GM19351 (cell line): ENCODE results near the gene ATL1.
"Not testable (repeated sequence)": the region's sequence is repeated elsewhere in the genome, so short reads cannot be mapped to it uniquely, and the experiment has no call there.

ENCODE experiments used
- ATAC-seq: cut with Tn5 transposase; IDR thresholded peaks from one replicate; pipeline ENCODE4 v1.9.1; 2021; ENCODE audit warnings: mild to moderate bottlenecking, moderate library complexity; ENCODE audit not compliant: unreplicated experiment

ATL1 gene

GRCh38 chr14:50534416-50534815, 25.5 kb upstream of the ATL1 start:
- ATAC-seq, result no peak

DNA sequence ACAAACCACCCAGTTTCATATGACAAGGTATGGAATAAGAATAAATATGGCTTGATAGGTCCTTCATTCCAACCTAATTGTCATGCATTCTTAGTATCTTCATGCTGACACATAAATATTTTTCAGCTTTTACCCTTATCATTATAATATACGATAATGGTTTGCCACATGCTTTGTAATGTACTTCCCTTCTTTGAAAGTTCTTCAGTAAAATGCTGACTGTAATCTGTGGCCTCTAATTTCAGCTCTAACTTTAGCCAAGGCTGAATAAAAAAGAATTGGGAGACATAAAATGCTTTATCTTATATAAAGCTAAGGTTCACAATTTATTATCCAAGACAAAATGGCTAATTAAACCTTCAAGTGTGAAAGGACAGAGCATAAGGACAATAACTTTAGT, 24.9 kb upstream of the ATL1 start:
- no peak for ATAC-seq

- not testable (repeated sequence) for ATAC-seq
Observed at GRCh38 chr14:50538034-50538433, 21.9 kb upstream of the ATL1 start.

DNA sequence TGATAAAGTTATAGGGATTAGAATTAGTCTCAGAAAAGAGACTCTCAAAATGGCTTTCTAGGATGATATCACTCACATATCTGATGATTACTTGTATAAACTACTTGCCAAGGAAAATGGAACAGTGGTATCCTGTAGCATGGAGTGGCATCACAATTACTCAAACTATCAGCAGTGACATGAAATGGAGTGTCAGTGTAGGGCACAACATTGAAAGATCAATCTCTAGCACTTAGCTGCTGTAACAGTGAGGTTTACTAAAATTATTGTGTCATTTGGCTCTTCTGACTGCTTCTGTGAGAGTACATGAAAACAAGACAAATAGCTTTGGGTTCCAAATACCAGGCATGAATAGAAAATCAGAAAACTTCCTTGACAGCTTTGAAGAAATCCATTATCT, 20.9 kb upstream of the ATL1 start:
- ATAC-seq, result no peak

DNA sequence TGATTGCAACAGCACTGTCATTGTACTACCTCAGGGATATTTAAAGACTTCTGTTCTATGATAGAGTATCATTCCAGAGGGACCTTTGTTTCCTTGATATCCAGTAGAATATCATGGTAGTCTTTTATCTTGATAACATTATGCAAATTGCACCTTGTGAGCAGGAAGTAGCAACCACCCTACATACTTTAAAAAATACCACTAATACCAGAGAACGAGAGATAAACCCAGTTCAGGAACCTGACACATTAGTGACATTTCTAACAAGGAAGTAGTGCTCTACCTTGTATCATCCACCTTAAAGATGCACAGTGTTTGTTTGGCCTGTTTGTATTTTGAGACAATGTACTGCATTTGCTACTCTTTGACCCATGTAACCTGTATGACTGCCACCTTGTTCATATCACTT, 18.8 kb upstream of the ATL1 start:
- ATAC-seq, result no peak

- ATAC-seq, result peak; percentile 82
Observed at GRCh38 chr14:50542941-50543418, 17.0 kb upstream of the ATL1 start.

DNA sequence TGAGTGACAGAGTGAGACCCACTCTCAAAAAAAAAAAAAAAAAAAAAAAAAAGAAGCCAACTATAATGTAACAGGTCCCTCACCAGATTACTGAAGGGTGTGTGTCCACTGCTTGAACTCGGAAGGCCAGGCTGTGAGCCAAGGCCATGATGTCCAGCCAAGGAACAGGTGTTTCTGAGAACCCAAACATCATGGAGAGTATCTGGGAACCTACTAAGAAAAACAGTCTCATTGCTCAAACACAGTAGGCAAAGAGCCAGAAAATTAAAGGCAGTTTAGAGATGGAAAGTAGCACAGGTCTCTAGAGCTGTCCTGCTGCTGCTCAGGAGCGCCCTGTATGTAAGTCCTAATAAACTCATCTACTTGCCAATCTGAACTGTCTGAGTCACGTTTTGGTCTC, 15.0 kb upstream of the ATL1 start:
- no peak for ATAC-seq

DNA sequence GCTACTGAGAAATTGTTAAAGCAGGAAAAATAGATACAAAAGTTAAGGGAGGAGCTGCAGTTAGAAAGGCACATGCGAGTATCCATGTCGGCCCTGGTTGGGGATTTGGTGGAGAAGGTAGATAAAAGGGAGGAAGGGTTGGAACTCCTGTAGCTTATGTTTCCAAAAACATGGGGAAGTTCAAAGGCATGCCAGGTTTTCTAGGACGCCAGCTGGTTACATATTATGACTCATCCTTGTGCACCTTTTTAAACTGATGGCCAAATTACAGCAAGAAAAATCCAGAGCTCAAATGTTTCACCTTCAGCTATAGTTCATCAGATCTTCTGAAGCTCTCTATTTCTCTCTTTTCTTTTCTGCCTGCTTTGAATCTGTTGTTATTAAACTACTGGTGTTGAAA, 14.3 kb upstream of the ATL1 start:
- no peak for ATAC-seq

DNA sequence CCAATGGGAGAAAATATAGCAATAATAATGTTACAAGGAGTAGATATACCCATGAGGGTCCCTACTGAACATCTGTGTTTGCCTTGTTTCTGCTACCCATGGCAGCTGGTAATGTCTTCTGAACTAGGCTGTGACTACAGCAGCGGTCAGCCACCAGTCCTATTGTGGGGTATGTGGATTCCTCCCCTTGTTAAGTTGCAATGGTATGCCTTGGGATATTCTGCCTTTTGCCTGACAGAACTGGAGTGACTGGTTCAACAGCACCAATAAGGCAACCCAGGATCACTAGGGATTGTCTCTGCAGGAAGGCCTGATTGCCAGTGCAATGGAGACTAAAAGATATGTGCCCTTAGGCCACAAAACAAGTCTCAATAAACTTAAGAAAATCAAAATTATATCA, 9.7 kb upstream of the ATL1 start:
- no peak for ATAC-seq

- ATAC-seq, result no peak
Observed at GRCh38 chr14:50551877-50552276, 8.1 kb upstream of the ATL1 start.

GRCh38 chr14:50552796-50553195, 7.1 kb upstream of the ATL1 start:
- ATAC-seq, result not testable (repeated sequence)

DNA sequence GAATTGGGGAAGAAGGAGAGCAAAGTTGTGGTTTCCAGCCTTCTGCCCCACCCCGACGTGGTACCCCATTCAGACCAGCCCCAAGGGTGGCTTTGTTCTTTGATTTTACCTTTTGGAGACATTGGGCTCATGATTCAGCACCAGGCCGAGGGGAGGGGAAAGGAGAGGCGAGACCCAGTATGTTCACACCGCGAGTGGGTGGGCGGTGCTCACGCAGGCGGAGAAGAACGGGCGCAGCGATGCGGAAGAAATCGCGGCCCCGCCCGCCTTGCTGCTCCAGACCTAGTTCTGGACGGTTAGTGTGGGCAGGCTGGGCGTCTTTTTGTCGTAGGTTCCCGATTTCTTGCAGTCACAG, 963 bp downstream of the ATL1 start:
- ATAC-seq, result peak; percentile 18

GRCh38 chr14:50562841-50563240, 2.9 kb downstream of the ATL1 start:
- no peak for ATAC-seq

DNA sequence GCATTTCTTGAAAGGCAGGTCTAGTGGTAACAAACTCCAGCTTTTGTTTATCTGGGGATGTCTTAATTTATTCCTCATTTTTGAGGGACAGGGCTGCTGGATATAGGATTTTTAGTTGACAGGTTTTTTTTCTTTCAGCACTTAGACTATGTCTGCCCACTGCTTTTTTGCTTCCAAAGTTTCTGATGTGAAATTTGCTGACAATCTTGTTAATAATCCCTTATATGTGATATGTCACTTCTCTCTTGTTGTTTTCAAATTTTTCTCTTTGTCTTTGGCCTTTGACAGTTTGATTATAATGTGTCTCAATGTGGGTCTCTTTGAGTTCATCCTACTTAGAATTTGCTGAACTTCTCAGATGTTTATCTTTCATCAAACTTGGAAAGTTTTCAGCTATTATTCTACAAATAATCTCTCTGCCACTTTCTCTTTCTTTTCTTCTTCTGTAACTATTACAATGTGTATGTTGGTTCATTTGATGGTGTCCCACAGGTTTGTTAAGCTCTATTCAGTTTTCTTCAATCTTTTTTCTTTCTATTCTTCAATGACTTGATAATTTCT, 9.8 kb downstream of the ATL1 start:
- no peak for ATAC-seq

GRCh38 chr14:50573862-50574261, 13.9 kb downstream of the ATL1 start:
- no peak for ATAC-seq

- no peak for ATAC-seq
Observed at GRCh38 chr14:50575769-50576168, 15.8 kb downstream of the ATL1 start.

- ATAC-seq, result no peak
Observed at GRCh38 chr14:50577982-50578381, 18.0 kb downstream of the ATL1 start.

DNA sequence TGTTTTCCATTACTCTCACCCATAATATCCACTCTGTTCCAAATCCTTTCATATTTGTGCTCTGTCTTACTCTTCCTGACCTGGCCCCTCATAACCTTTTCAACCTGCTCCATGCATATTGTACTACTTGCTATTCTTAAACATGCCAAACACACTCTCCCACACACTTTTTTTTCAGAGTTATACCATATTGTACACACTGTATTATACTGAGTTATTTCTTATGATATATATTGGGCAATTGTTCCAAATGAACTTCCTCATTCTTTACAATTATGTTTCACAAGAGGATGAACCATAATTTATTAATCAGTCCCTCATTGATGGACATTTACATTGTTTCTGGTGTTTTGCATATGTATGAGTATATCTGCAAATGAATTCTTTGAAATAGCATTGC, 18.5 kb downstream of the ATL1 start:
- ATAC-seq, result no peak

DNA sequence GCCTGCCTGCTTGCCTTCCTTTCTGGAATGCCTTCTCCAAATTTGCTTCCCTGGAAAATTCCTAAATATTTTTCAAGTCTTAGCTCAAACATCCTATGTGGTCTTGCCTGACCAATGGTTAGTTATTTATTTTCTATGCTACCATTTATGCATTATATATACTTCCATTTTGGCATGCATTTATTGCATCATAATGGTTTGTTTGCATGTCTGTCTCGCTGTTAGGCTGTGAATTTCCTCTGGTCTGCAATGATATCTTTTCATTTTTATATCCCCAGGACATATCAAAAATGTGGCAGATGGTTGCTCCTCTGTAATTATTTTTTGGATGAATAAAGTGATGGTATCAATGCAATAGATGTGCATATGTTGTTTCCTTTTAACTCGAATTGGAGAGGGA, 30.5 kb downstream of the ATL1 start:
- no peak for ATAC-seq

DNA sequence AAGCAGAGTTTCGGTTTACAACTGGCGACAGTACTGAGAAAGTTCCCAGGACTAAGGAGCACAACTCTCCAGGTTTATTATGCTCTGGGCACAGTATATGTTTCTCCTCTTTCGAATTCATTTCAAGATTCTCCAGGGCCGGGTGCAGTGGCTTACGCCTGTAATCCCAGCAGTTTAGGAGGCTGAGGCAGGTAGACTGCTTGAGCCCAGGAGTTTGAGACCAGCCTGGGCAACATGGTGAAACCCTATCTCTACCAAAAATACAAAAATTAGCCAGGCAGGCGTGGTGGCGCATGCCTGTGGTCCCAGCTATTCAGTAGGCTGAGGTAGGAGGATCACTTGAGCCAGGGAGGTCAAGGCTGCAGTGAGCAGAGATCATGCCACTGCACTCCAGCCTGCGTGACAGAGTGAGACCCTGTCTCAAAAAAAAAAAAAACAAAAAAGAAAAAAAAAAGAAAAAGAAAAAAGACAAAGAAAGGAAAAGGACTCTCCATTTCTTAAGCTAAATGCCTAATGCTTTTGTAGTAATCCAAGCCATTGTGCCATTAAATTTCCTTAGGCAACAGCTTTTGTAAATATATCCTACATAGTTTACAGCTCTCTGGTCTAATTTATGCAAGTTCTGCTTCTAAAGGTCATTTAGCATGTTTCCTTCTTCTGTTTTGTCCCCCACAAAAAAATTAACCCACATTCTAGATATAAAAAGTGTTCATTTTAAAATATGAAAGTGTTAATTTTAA, 34.8 kb downstream of the ATL1 start:
- ATAC-seq, result no peak

DNA sequence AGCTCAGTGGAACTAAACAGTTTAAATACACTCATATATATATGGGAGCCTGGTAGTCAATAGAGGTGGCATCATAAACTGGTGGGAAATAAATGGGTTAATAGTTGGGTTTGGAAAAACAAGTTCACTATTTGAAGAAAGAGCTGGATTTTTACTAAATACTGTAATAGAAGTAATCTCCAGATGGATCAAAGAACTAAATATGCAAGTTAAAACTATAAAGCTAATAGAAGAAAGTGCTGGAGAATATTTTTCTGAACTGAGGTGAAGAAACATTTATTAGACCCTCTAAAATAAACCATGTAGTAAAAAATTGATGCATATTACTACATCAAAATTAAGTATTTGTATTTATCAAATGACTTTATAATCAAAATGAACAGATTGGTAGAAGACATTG, 38.8 kb downstream of the ATL1 start:
- no peak for ATAC-seq

- ATAC-seq, result no peak
Observed at GRCh38 chr14:50599700-50600444, 39.9 kb downstream of the ATL1 start.
